Panc1 (cell line): ENCODE results near the gene CNTNAP4. TPM values are rescaled to one million over a fixed set of nuclear protein-coding genes. Genes with fewer than 3 reads are reported as not detected.

ENCODE experiments used
- ATAC-seq: fragments of 200-7000 bp; cut with Tn5 transposase; 2 replicates; pipeline ENCODE4 v1.9.1; 2020; ENCODE audit warnings: mild to moderate bottlenecking, moderate library complexity
- BruUV-seq: library from RNA; stranded (reverse); fragments of 400-500 nt; replicated peaks from 2 replicates; lab custom pipeline; 2021; lab: Mats Ljungman, UMichigan
- CTCF ChIA-PET: fragments of 300-600 bp; sonication (Branson Sonifier 250); formaldehyde crosslinking; loops from one replicate; lab custom pipeline; 2022; ENCODE audit warnings: antibody characterized with exemption; lab: Charles Lee
- POLR2A ChIA-PET: fragments of 300-600 bp; sonication (Branson Sonifier 250); formaldehyde crosslinking; loops from one replicate; lab custom pipeline; 2022; ENCODE audit warnings: antibody characterized with exemption; lab: Charles Lee
- DNase-seq: peaks from one replicate; pipeline ENCODE4 v3.0.0-alpha.2; 2010; ENCODE audit warnings: low read depth, low spot score
- H3K27ac ChIP-seq: 2 replicates; pipeline ENCODE4 v1.5.1; 2011; ENCODE audit warnings: mild to moderate bottlenecking, low read length, inconsistent platforms
- H3K27me3 ChIP-seq: fragments of 200-500 bp; sonication (Bioruptor generic); 2 replicates; pipeline ENCODE4 v1.6.0; 2014; ENCODE audit warnings: low read length, inconsistent platforms; ENCODE audit not compliant: control insufficient read depth, insufficient read depth
- H3K36me3 ChIP-seq: fragments of 200-500 bp; sonication (Bioruptor generic); 2 replicates; pipeline ENCODE4 v1.5.1; 2014; ENCODE audit warnings: inconsistent platforms, mild to moderate bottlenecking, low read length, moderate library complexity; ENCODE audit not compliant: control insufficient read depth, insufficient read depth
- H3K4me1 ChIP-seq: 2 replicates; pipeline ENCODE4 v1.5.1; 2011; ENCODE audit warnings: inconsistent platforms, mild to moderate bottlenecking, low read length, moderate library complexity; ENCODE audit not compliant: control insufficient read depth, insufficient read depth
- H3K4me3 ChIP-seq, 2 experiments: 2 replicates each; pipeline ENCODE4 v1.5.1; 2011 to 2012; ENCODE audit warnings: low read depth in 2 of 2, low read length in 2 of 2, mild to moderate bottlenecking in 2 of 2, inconsistent platforms in 1 of 2, moderate library complexity in 1 of 2
- H3K9me3 ChIP-seq: fragments of 200-500 bp; sonication (Bioruptor generic); 2 replicates; pipeline ENCODE4 v1.5.1; 2014; ENCODE audit warnings: low read depth, mild to moderate bottlenecking, inconsistent platforms, low read length, moderate library complexity; ENCODE audit not compliant: control insufficient read depth, insufficient read depth
- POLR2AphosphoS5 ChIP-seq: IDR thresholded peaks from 2 replicates; pipeline ENCODE4 v1.6.1; 2012; ENCODE audit warnings: mild to moderate bottlenecking, low read depth, low read length, moderate library complexity
- REST ChIP-seq, 2 experiments: IDR thresholded peaks; 2 replicates each; pipeline ENCODE4 v1.6.1; 2011 to 2012; ENCODE audit warnings: low read depth in 2 of 2, control low read depth in 1 of 2, low read length in 1 of 2, mild to moderate bottlenecking in 1 of 2, moderate library complexity in 1 of 2; ENCODE audit not compliant: insufficient read depth in 1 of 2
- SIN3A ChIP-seq: IDR thresholded peaks from 2 replicates; pipeline ENCODE4 v1.6.1; 2012; ENCODE audit warnings: low read depth, mild to moderate bottlenecking, low read length, moderate library complexity, borderline replicate concordance; ENCODE audit not compliant: insufficient read depth
- TCF7L2 ChIP-seq: IDR thresholded peaks from 2 replicates; pipeline ENCODE4 v1.6.1; 2011; ENCODE audit warnings: mild to moderate bottlenecking, low read depth, low read length, inconsistent platforms
- in situ Hi-C: cut with HindIII; loops from 2 replicates; pipeline ENCODE4 v1.10.0; 2016; ENCODE audit warnings: low sequenced_read_pairs, low pct_unique_long_range_greater_than_20kb
- intact Hi-C: fragments of 100-400 bp; cut with micrococcal nuclease; formaldehyde crosslinking; loops from one replicate; pipeline ENCODE4 v1.10.0; 2022; ENCODE audit not compliant: unreplicated experiment
- total RNA-seq: library from RNA; stranded (reverse); gene quantifications from one replicate; pipeline ENCODE4 v1.2.1, GENCODE V29; 2021; ENCODE audit not compliant: unreplicated experiment
- TF ChIP-seq, protein P1 (sequence below): fragments of 450-650 bp; IDR thresholded peaks from 2 replicates; pipeline ENCODE4 v1.5.1; 2017; ENCODE audit warnings: mild to moderate bottlenecking

The CNTNAP4 gene
- total RNA-seq, 1 experiment from 2014 or later = not detected

DNA sequence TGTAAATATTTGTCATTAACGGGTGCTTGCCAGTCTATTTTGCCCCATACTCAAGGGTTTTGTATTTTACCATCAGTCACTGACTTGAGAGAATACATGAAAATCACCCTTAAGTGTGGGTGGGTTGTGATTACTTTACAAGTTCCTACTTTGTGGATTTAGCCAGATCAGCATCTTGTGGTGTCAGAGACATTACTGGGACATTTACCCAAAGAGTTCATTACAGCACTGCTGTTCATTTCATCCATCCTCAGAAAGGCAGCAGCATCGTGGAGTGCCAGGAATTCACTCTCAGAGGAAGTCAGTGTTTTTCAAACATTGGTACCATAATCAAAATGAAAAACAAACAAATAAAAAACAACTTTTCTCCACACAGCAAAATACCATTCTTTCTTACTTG lies 110.8 kb downstream of the CNTNAP4 start:
- ATAC-seq = no peak
- Histone ChIP-seq H3K36me3 (no peaks in the 10 kb centered on the region), H3K4me1 (no peaks in the 10 kb centered on the region), H3K27ac (no peak overlapping the region), H3K27me3 (no peaks in the 10 kb centered on the region), H3K9me3 (no peaks in the 10 kb centered on the region), H3K4me3 (no peak overlapping the region)
- intact Hi-C loops (no loop called here), in situ Hi-C loops (no loop called here)
- no peak for DNase-seq
- TF ChIP-seq REST (IDR thresholded peaks at IDR 0.05; ENCODE audit: insufficient read depth in 1 of 2, low read depth in 2 of 2, low read length in 1 of 2) (no peak), POLR2AphosphoS5 (no peak), TCF7L2 (no peak), SIN3A (no peak)
- TF ChIP-seq, protein P1, sequence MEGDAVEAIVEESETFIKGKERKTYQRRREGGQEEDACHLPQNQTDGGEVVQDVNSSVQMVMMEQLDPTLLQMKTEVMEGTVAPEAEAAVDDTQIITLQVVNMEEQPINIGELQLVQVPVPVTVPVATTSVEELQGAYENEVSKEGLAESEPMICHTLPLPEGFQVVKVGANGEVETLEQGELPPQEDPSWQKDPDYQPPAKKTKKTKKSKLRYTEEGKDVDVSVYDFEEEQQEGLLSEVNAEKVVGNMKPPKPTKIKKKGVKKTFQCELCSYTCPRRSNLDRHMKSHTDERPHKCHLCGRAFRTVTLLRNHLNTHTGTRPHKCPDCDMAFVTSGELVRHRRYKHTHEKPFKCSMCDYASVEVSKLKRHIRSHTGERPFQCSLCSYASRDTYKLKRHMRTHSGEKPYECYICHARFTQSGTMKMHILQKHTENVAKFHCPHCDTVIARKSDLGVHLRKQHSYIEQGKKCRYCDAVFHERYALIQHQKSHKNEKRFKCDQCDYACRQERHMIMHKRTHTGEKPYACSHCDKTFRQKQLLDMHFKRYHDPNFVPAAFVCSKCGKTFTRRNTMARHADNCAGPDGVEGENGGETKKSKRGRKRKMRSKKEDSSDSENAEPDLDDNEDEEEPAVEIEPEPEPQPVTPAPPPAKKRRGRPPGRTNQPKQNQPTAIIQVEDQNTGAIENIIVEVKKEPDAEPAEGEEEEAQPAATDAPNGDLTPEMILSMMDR = no peak
- POLR2A ChIA-PET = no interaction called here
- CTCF ChIA-PET = no interaction called here
- BruUV-seq = no TSS peak

GRCh38 chr16:76389126-76389525 lies 111.9 kb downstream of the CNTNAP4 start:
- no peak for ATAC-seq
- ChIA-PET POLR2A (no interaction called here), CTCF (no interaction called here)
- Histone ChIP-seq H3K9me3 (no peaks in the 10 kb centered on the region), H3K4me1 (no peaks in the 10 kb centered on the region), H3K27me3 (no peaks in the 10 kb centered on the region), H3K4me3 (no peak overlapping the region), H3K27ac (no peak overlapping the region), H3K36me3 (no peaks in the 10 kb centered on the region)
- intact Hi-C loops (no loop called here), in situ Hi-C loops (no loop called here)
- BruUV-seq = no TSS peak
- TF ChIP-seq, protein P1 = no peak
- no peak for TF ChIP-seq TCF7L2
- no peak for TF ChIP-seq REST (IDR thresholded peaks at IDR 0.05; ENCODE audit: insufficient read depth in 1 of 2, low read depth in 2 of 2, low read length in 1 of 2)
- TF ChIP-seq SIN3A = no peak
- TF ChIP-seq POLR2AphosphoS5 = no peak
- DNase-seq = no peak
